ENCODE measurements around the gene B3GNT8.
"Not testable (repeated sequence)": the region's sequence is repeated elsewhere in the genome, so short reads cannot be mapped to it uniquely, and the experiment has no call there.

Gene B3GNT8

DNA sequence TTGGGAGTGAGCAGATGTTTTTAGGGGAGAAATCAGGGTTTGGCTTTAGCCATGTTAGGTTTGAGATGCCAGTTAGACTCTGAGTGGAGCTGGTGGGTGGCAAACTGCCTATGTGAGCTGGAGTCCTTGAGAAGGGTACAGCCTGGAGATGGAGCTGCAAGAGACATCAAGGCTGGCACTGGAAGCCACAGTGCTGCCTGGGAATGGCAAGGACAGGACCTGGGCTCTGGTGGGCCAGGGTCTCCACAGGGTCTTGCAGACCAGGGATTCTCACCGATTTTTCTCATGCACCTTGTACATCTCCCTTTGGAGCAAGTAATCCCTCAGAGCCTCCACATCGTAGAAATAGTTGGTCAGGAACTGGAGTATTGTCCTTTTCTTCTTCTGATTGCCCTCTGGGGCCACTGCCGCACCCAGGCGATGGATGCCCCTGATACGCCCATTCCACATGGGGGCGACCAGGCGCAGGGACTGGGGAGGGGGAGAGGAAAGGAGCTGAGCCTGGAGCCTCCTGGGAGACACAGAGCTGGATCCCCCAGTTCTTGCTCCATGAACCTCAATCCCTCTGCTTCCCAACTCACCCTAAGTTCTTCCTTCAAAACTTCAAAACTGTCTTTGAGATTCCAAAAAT is 10.9 kb upstream of the B3GNT8 start:
- TF ChIP-seq, protein P1, sequence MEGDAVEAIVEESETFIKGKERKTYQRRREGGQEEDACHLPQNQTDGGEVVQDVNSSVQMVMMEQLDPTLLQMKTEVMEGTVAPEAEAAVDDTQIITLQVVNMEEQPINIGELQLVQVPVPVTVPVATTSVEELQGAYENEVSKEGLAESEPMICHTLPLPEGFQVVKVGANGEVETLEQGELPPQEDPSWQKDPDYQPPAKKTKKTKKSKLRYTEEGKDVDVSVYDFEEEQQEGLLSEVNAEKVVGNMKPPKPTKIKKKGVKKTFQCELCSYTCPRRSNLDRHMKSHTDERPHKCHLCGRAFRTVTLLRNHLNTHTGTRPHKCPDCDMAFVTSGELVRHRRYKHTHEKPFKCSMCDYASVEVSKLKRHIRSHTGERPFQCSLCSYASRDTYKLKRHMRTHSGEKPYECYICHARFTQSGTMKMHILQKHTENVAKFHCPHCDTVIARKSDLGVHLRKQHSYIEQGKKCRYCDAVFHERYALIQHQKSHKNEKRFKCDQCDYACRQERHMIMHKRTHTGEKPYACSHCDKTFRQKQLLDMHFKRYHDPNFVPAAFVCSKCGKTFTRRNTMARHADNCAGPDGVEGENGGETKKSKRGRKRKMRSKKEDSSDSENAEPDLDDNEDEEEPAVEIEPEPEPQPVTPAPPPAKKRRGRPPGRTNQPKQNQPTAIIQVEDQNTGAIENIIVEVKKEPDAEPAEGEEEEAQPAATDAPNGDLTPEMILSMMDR (IDR thresholded peaks at IDR 0.05; ENCODE audit: insufficient read depth, low read length, missing control alignments): no peak
- no peak overlapping the region for H3K4me3 ChIP-seq (ENCODE audit: low read depth, low read length)
- ChIA-PET CTCF (interaction anchor here (1.6 to 6.0 kb wide), 2 partner anchors 12 to 132 kb away, joined by 6 to 69 read pairs; no protein-coding TSS in a partner anchor), POLR2A (interaction anchor here (0.6 kb wide), 2 partner anchors 20 to 94 kb away, joined by 3 read pairs; no protein-coding TSS in a partner anchor)
- no peak for DNase-seq (ENCODE audit: low read depth, low spot score)

DNA sequence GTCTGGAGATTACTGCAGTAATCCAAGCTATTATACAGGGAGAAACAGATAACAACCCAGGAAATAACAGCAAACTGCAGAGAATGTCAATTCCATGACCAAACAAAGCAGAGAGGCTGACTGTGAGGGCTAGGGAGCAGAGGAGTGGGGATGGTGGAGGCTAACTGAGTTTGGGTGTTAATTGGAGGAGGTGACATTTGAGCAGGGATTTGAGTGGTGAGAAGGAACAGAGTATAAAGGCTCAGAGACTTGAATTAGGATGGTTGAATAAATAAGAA is 9.4 kb upstream of the B3GNT8 start:
- ChIA-PET POLR2A (no interaction called here), CTCF (interaction anchor here (1.2 to 1.9 kb wide), 2 partner anchors 13 to 127 kb away, joined by 4 to 12 read pairs; no protein-coding TSS in a partner anchor)
- H3K4me3 ChIP-seq (ENCODE audit: low read depth, low read length): no peak overlapping the region
- TF ChIP-seq, protein P1 (IDR thresholded peaks at IDR 0.05; ENCODE audit: insufficient read depth, low read length, missing control alignments): no peak
- DNase-seq (ENCODE audit: low read depth, low spot score): no peak

DNA sequence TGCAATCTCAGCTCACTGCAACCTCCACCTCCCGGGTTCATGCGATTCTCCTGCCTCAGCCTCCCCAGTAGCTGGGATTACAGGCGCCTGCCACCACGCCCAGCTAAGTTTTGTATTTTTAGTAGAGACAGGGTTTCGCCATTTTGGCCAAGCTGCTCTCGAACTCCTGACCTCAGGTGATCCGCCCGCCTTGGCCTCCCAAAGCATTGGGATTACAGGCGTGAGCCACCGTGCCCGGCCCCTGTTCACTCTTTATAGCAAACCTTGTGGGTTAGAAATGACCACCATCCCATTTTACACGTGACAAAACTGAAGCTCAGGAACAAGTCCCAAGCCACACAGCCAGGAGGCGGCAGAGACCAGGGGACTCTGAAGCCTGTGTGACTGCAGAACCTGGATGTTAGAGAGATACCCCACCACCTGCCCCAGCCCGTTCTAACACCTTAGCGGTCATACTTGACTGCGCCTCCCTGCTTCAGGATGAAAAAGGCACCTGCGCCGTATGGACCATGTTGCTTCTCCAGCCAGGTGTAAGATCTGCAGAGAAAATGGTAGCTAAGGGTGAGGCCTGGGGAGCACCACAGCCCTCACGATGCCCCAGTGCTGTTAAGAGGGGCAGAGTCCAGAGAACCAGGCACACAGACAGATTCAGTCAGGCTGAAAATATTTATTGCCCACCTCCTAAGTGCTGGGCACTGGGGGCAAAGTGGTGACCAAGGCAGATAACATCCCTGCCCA is 8.9 kb upstream of the B3GNT8 start:
- no peak for DNase-seq (ENCODE audit: low read depth, low spot score)
- H3K4me3 ChIP-seq (ENCODE audit: low read depth, low read length): no peak overlapping the region
- CTCF ChIA-PET: interaction anchor here (1.2 to 1.9 kb wide), 3 partner anchors 10 to 127 kb away, joined by 3 to 12 read pairs (median 4); no protein-coding TSS in a partner anchor
- POLR2A ChIA-PET: no interaction called here
- TF ChIP-seq, protein P1 (IDR thresholded peaks at IDR 0.05; ENCODE audit: insufficient read depth, low read length, missing control alignments): no peak

DNA sequence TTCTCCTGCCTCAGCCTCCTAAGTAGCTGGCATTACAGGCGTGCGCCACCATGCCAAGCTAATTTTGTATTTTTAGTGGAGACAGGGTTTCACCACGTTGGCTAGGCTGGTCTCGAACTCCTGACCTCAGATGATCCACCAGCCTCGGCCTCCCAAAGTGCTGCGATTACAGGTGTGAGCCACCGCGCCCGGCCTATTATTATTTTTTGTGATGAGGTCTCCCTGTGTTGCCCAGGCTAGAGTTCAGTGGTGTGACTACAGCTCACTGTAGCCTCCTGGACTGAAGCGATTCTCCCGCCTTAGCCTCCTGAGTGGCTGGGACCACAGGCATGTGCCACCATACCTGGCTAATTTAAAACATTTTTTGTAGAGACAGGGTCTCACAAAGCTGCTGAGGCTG is 8.2 kb upstream of the B3GNT8 start:
- CTCF ChIA-PET: interaction anchor here (1.2 to 1.9 kb wide), 3 partner anchors 11 to 128 kb away, joined by 3 to 12 read pairs (median 4); no protein-coding TSS in a partner anchor
- DNase-seq (ENCODE audit: low read depth, low spot score); POLR2A ChIA-PET; H3K4me3 ChIP-seq (ENCODE audit: low read depth, low read length): not testable (repeated sequence)

DNA sequence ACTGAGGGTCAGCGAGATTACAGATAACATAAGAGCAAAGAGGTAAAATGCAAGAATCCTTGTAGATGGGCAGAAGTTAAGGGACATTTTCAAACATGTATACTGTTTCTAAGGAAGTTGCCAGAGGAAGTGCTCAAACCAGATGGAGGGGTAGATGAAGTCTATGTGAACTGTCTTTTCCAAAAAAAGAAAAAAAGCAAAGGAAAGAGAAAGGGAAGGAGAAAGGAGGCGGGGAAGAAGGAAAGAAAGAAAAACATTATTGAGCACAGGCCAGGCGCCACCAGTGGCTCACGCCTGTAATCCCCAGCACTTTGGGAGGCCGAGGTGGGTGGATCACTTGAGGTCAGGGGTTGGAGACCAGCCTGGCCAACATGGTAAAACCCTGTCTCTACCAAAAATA is 7.3 kb upstream of the B3GNT8 start:
- POLR2A ChIA-PET: interaction anchor here (0.7 kb wide), 1 partner anchor 230 kb away, joined by 3 read pairs; no protein-coding TSS in a partner anchor
- no peak for DNase-seq (ENCODE audit: low read depth, low spot score)
- CTCF ChIA-PET: interaction anchor here (1.3 kb wide), 1 partner anchor 112 kb away, joined by 3 read pairs; no protein-coding TSS in a partner anchor
- no peak overlapping the region for H3K4me3 ChIP-seq (ENCODE audit: low read depth, low read length)
- TF ChIP-seq, protein P1 (IDR thresholded peaks at IDR 0.05; ENCODE audit: insufficient read depth, low read length, missing control alignments): no peak

DNA sequence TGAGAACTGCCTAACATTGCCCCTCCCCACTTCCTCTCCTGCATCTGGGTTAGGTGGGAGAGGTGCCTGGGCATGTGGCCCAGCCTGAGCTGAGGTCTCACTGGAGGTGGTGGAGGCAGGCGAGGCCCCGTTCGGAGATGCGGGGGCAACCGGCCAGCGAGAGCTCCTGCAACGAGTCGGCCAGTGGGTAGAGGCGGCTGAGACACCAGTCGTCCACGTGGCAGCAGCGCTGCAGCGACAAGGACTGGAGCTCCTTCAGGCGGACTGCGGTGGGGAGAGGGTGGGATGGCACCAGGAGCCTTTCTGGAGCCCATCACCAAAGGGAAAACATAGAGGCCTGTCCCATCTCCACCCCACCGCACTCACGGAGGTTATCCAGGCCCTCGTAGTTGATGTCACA is 6.0 kb upstream of the B3GNT8 start:
- no peak for DNase-seq (ENCODE audit: low read depth, low spot score)
- POLR2A ChIA-PET: no interaction called here
- no peak overlapping the region for H3K4me3 ChIP-seq (ENCODE audit: low read depth, low read length)
- CTCF ChIA-PET: interaction anchor here (1.1 to 1.3 kb wide), 2 partner anchors 16 to 111 kb away, joined by 3 read pairs; no protein-coding TSS in a partner anchor
- TF ChIP-seq, protein P1 (IDR thresholded peaks at IDR 0.05; ENCODE audit: insufficient read depth, low read length, missing control alignments): no peak

Data from AG04449 (cell line).